Muscle of leg (tissue), 11 donors: ENCODE data around the gene CRAMP1. TPM values are rescaled to one million over a fixed set of nuclear protein-coding genes. Genes with fewer than 3 reads are reported as not detected.

Experiments used
- DNase-seq: peaks from one replicate; pipeline ENCODE4 v3.0.0; 2013
- H3K27ac ChIP-seq: one replicate; pipeline ENCODE4 v1.5.1; 2013; ENCODE audit warnings: mild to moderate bottlenecking, low read length, control low read depth
- H3K27me3 ChIP-seq: one replicate; pipeline ENCODE4 v1.6.1; 2013; ENCODE audit warnings: low read length; ENCODE audit not compliant: control insufficient read depth, insufficient read depth
- H3K36me3 ChIP-seq: one replicate; pipeline ENCODE4 v1.6.1; 2013; ENCODE audit warnings: low read length; ENCODE audit not compliant: control insufficient read depth, insufficient read depth
- H3K4me1 ChIP-seq: one replicate; pipeline ENCODE4 v1.6.1; 2013; ENCODE audit warnings: low read length; ENCODE audit not compliant: control insufficient read depth, insufficient read depth
- H3K4me3 ChIP-seq: one replicate; pipeline ENCODE4 v1.5.1; 2013; ENCODE audit warnings: low read length, control low read depth
- H3K9me3 ChIP-seq: replicated peaks from 2 replicates; pipeline ENCODE4 v1.6.1; 2013; ENCODE audit warnings: low read depth, low read length; ENCODE audit not compliant: control insufficient read depth
- WGBS: methylation state at CpG from one replicate; pipeline ENCODE4 v1.1.5; 2013; ENCODE audit warnings: missing lambda C conversion rate; ENCODE audit not compliant: insufficient coverage; 5-methylcytosine and 5-hydroxymethylcytosine counted together
- polyA plus RNA-seq, 8 donors: library from polyadenylated mRNA; unstranded; fragments of 120-200 nt; gene quantifications; one replicate each; pipeline versions ENCODE4 v1.2.1 to v1.2.3, GENCODE V29; 2013; ENCODE audit warnings: inconsistent platforms in 1 of 8, low replicate concordance in 1 of 8; ENCODE audit not compliant: insufficient read length in 8 of 8, insufficient read depth in 1 of 8
- total RNA-seq: library from RNA; stranded (reverse); fragments of 120-200 nt; gene quantifications from one replicate; pipeline ENCODE4 v1.2.4, GENCODE V29; 2013

The CRAMP1 gene
- total and polyA plus RNA-seq, 9 donors: 7.2 to 19.1 (median 14.0) TPM

GRCh38 chr16:1654505-1655268 is 42.5 kb downstream of the CRAMP1 start:
- DNase-seq: no peak
- Histone ChIP-seq H3K36me3 (peaks cover 80% of the 10 kb centered on the region), H3K27ac (no peak overlapping the region), H3K27me3 (no peaks in the 10 kb centered on the region), H3K9me3 (no peaks in the 10 kb centered on the region), H3K4me1 (no peaks in the 10 kb centered on the region), H3K4me3 (no peak overlapping the region)
- 84% methylated on average over 31 of the region's 32 CpGs for WGBS

DNA sequence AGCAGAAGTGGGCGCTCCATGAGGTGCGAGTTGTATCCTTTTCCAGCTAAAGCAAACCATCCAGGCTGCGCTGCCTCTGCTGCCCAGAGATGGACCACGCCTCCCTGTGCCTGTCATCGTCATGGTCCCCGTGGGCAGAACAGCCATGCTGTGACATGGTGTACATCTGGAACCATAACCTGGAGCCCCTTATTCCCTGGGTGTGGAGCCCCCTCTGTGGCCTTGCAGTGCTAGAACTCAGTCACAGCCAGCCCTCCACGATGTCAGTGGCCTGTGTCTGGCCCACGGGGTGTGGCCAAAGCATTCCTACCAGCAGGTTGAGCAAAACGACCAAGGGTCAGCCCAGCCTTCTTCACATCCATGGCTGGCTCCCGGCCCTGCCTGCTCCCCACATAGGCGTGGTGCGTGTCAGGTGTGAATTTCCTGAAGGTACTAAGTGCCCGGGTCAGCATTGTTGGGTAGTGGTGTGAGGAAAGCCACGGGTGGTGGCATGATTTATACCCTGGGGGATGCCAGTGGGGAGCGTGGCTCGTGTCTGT is 43.2 kb downstream of the CRAMP1 start:
- H3K27ac ChIP-seq: no peak overlapping the region

DNA sequence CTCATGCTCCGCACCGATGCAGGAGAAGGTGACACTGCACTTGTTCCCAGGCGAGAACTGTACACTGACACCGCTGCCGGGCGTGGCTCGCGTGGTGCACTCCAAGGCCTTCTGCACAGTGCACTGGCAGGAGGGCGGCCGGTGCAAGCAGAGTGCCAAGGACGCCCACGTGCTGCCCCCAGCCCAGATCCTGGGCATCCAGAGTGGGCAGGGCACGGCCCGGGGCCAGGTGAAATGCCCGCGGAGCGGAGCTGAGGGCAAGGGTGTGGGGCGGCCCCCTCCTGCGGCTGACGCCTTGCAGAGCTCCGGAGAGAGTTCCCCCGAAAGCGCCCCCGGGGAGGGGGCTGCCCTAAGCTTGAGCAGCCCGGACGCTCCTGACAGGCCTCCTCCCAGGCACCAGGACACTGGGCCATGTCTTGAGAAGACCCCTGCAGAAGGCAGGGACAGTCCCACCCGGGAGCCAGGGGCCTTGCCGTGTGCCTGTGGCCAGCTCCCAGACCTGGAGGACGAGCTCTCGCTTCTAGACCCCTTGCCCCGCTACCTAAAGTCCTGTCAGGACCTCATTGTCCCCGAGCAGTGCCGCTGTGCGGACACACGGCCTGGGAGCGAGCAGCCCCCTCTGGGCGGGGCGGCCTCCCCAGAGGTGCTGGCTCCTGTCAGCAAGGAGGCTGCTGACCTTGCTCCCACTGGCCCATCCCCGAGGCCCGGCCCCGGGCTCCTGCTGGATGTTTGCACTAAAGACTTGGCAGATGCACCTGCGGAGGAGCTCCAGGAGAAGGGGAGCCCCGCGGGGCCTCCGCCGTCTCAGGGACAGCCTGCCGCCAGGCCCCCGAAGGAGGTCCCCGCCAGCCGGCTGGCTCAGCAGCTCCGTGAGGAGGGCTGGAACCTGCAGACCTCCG is 44.0 kb downstream of the CRAMP1 start:
- no peaks in the 10 kb centered on the region for H3K9me3 ChIP-seq
- H3K36me3 ChIP-seq: peaks cover 86% of the 10 kb centered on the region
- H3K27ac ChIP-seq: no peak overlapping the region
- no peaks in the 10 kb centered on the region for H3K4me1 ChIP-seq
- 89% methylated on average over 49 of the region's 52 CpGs for WGBS
- no peak for DNase-seq
- no peaks in the 10 kb centered on the region for H3K27me3 ChIP-seq
- H3K4me3 ChIP-seq: no peak overlapping the region

More for the DNA sequence above, 43.2 kb downstream of the CRAMP1 start:
- 92% methylated on average over 14 of the region's 16 CpGs for WGBS
- peaks cover 85% of the 10 kb centered on the region for H3K36me3 ChIP-seq
- no peak overlapping the region for H3K4me3 ChIP-seq
- H3K9me3 ChIP-seq: no peaks in the 10 kb centered on the region
- DNase-seq: no peak
- no peaks in the 10 kb centered on the region for H3K27me3 ChIP-seq
- H3K4me1 ChIP-seq: no peaks in the 10 kb centered on the region

DNA sequence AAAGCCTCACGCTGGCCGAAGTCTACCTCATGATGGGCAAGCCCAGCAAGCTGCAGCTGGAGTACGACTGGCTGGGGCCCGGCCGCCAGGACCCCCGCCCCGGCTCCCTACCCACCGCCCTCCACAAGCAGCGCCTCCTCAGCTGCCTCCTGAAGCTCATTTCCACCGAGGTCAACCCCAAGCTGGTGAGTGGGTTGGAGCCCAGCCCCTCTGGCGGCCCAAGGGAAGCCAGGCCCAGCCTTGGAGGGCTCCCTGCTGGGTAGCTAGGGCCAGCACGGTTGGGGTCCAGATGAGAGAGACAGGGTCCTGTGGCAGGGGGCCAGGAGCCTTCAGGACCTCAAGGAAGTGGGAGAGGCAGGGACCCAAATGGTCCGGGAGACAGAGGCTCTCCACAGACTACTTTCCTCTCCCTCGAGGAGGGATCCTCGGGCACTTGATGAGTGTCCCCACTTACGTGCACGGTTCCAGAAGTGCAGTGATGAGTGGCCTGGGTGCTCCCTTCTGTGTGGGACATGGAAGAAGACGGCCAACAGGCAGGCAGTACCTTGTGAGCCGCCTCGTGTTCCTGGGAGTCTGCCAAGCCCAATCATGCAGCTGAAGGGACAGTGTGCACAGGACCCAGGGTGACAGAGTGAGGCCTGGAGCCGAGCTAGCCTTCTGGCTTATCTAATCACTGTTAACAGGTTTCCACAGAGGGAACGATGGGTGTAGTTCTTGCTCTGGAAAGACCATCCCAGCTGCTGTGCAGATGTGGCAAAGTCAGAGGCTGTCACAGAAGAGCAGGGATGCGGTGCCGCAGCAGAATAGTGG is 44.9 kb downstream of the CRAMP1 start:
- 88% methylated on average over 21 of the region's 24 CpGs for WGBS
- Histone ChIP-seq H3K36me3 (peaks cover 86% of the 10 kb centered on the region), H3K9me3 (no peaks in the 10 kb centered on the region), H3K27me3 (no peaks in the 10 kb centered on the region), H3K4me3 (no peak overlapping the region), H3K4me1 (no peaks in the 10 kb centered on the region), H3K27ac (no peak overlapping the region)
- no peak for DNase-seq

- 93% methylated on average over 13 of the region's 13 CpGs for WGBS
- H3K4me1 ChIP-seq: no peaks in the 10 kb centered on the region
- H3K27me3 ChIP-seq: no peaks in the 10 kb centered on the region
- no peak overlapping the region for H3K27ac ChIP-seq
- no peaks in the 10 kb centered on the region for H3K9me3 ChIP-seq
- no peak overlapping the region for H3K4me3 ChIP-seq
- peaks cover 86% of the 10 kb centered on the region for H3K36me3 ChIP-seq
- DNase-seq: no peak
Observed at GRCh38 chr16:1657841-1658240, 45.7 kb downstream of the CRAMP1 start.

GRCh38 chr16:1659031-1659430 is 46.9 kb downstream of the CRAMP1 start:
- Histone ChIP-seq H3K36me3 (peaks cover 91% of the 10 kb centered on the region), H3K4me1 (no peaks in the 10 kb centered on the region), H3K27me3 (no peaks in the 10 kb centered on the region), H3K4me3 (no peak overlapping the region), H3K27ac (no peak overlapping the region), H3K9me3 (no peaks in the 10 kb centered on the region)
- no peak for DNase-seq
- no CpG with 5 or more reads among the region's 5 CpGs for WGBS

- Histone ChIP-seq H3K36me3 (peaks cover 92% of the 10 kb centered on the region), H3K4me3 (no peak overlapping the region), H3K27me3 (no peaks in the 10 kb centered on the region), H3K4me1 (no peaks in the 10 kb centered on the region), H3K9me3 (no peaks in the 10 kb centered on the region), H3K27ac (no peak overlapping the region)
- WGBS: 67% methylated on average over 2 of the region's 2 CpGs
- DNase-seq: no peak
Observed at GRCh38 chr16:1661826-1662225, 49.7 kb downstream of the CRAMP1 start.

DNA sequence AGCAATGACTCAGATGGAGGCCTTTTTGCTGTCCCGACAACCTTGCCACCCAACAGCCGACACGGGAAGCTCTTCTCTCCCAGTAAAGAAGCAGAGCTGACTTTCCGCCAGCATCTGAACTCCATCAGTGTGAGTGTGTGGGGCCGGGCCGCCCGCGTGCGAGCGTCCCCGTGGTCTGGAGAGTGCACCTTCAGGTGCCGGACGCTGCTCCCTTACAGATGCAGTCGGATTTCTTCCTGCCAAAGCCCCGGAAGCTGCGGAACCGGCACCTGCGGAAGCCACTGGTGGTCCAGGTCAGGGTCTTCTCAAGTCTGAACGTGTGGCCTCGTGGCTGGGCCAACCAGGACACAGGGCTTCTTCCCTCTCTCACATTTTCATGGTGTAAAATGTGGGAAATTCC is 50.4 kb downstream of the CRAMP1 start:
- DNase-seq: no peak
- Histone ChIP-seq H3K4me1 (no peaks in the 10 kb centered on the region), H3K36me3 (peaks cover 92% of the 10 kb centered on the region), H3K27ac (no peak overlapping the region), H3K27me3 (no peaks in the 10 kb centered on the region), H3K4me3 (no peak overlapping the region), H3K9me3 (no peaks in the 10 kb centered on the region)
- WGBS: 95% methylated on average over 11 of the region's 20 CpGs

GRCh38 chr16:1665829-1666228 is 53.7 kb downstream of the CRAMP1 start:
- no peak for DNase-seq
- Histone ChIP-seq H3K4me3 (no peak overlapping the region), H3K36me3 (peaks cover 93% of the 10 kb centered on the region), H3K4me1 (no peaks in the 10 kb centered on the region), H3K9me3 (no peaks in the 10 kb centered on the region), H3K27ac (no peak overlapping the region), H3K27me3 (no peaks in the 10 kb centered on the region)
- 90% methylated on average over 10 of the region's 15 CpGs for WGBS
